Measurements from ENCODE around the gene PPIF.
A peak's percentile ranks its signal among the peaks of the same experiment; 100 is the strongest.

PPIF gene

GRCh38 chr10:79347226-79347893, at the start of gene PPIF:
Gene PPIF, plus strand, starts transcription at chr10:79347469. Its CDS starts 80 bp downstream, at chr10:79347549.
- DNase-seq, result peak; percentile 83

GRCh38 chr10:79298403-79299244, 48.6 kb upstream of the PPIF start:
- DNase-seq, result no peak

GRCh38 chr10:79299397-79300241, 47.6 kb upstream of the PPIF start:
- no peak for DNase-seq

- no peak for DNase-seq
Measured at GRCh38 chr10:79300711-79301110, 46.6 kb upstream of the PPIF start.

- DNase-seq, result no peak
Measured at GRCh38 chr10:79301754-79302530, 45.3 kb upstream of the PPIF start.

GRCh38 chr10:79303631-79304478, 43.4 kb upstream of the PPIF start:
- no peak for DNase-seq

- DNase-seq, result no peak
Measured at GRCh38 chr10:79304479-79305087, 42.7 kb upstream of the PPIF start.

GRCh38 chr10:79305515-79305914, 41.8 kb upstream of the PPIF start:
- no peak for DNase-seq

- DNase-seq, result no peak
Measured at GRCh38 chr10:79305988-79306387, 41.3 kb upstream of the PPIF start.

- no peak for DNase-seq
Measured at GRCh38 chr10:79306644-79307220, 40.5 kb upstream of the PPIF start.

GRCh38 chr10:79308016-79308415, 39.3 kb upstream of the PPIF start:
- no peak for DNase-seq

- no peak for DNase-seq
Measured at GRCh38 chr10:79308969-79309665, 38.2 kb upstream of the PPIF start.

- no peak for DNase-seq
Measured at GRCh38 chr10:79310200-79310865, 36.9 kb upstream of the PPIF start.

GRCh38 chr10:79310911-79311573, 36.2 kb upstream of the PPIF start:
- no peak for DNase-seq

GRCh38 chr10:79311581-79312407, 35.5 kb upstream of the PPIF start:
- no peak for DNase-seq

- DNase-seq, result no peak
Measured at GRCh38 chr10:79312601-79313187, 34.6 kb upstream of the PPIF start.

- no peak for DNase-seq
Measured at GRCh38 chr10:79313320-79313719, 33.9 kb upstream of the PPIF start.
